MM.1S (cell line): ENCODE measurements around the gene C17orf67.

Experiments
- DNase-seq: peaks from one replicate; pipeline ENCODE4 v3.0.0-alpha.2; 2015
- H2AFZ ChIP-seq: fragments of 300-600 bp; sonication (generic); 2 replicates; pipeline ENCODE4 v1.6.0; 2016; ENCODE audit warnings: antibody characterized with exemption, low read length
- H3F3A ChIP-seq: fragments of 300-600 bp; sonication (generic); 2 replicates; pipeline ENCODE4 v1.6.1; 2016; ENCODE audit warnings: mild to moderate bottlenecking, antibody characterized with exemption, low read length, moderate library complexity, mixed read lengths; ENCODE audit not compliant: insufficient read depth
- H3K27ac ChIP-seq: fragments of 300-600 bp; sonication (generic); 2 replicates; pipeline ENCODE4 v1.5.1; 2016; ENCODE audit warnings: mild to moderate bottlenecking, low read length
- H3K27me3 ChIP-seq: fragments of 300-600 bp; sonication (generic); replicated peaks from 2 replicates; pipeline ENCODE4 v1.6.0; 2016; ENCODE audit warnings: low read length; ENCODE audit not compliant: insufficient read depth
- H3K36me3 ChIP-seq: fragments of 300-600 bp; sonication (generic); replicated peaks from 2 replicates; pipeline ENCODE4 v1.6.1; 2016; ENCODE audit warnings: mild to moderate bottlenecking, low read length, mixed read lengths; ENCODE audit not compliant: insufficient read depth
- H3K4me1 ChIP-seq: fragments of 300-600 bp; sonication (generic); 2 replicates; pipeline ENCODE4 v1.6.1; 2016; ENCODE audit warnings: low read length, mixed read lengths
- H3K4me2 ChIP-seq: fragments of 300-600 bp; sonication (generic); 2 replicates; pipeline ENCODE4 v1.6.0; 2016; ENCODE audit warnings: low read depth, low read length
- H3K4me3 ChIP-seq: fragments of 300-600 bp; sonication (generic); 2 replicates; pipeline ENCODE4 v1.5.1; 2016; ENCODE audit warnings: low read length, mixed read lengths
- H3K79me2 ChIP-seq: fragments of 300-600 bp; sonication (generic); 2 replicates; pipeline ENCODE4 v1.6.1; 2016; ENCODE audit warnings: mixed run types, low read length, mixed read lengths
- H3K9ac ChIP-seq: fragments of 300-600 bp; sonication (generic); 2 replicates; pipeline ENCODE4 v1.6.1; 2016; ENCODE audit warnings: low read length, mixed read lengths
- H3K9me2 ChIP-seq: fragments of 300-600 bp; sonication (generic); replicated peaks from 2 replicates; pipeline ENCODE4 v1.6.1; 2016; ENCODE audit warnings: mild to moderate bottlenecking, low read length, mixed read lengths; ENCODE audit not compliant: insufficient read depth
- H3K9me3 ChIP-seq: fragments of 300-600 bp; sonication (generic); replicated peaks from 2 replicates; pipeline ENCODE4 v1.6.1; 2016; ENCODE audit warnings: mild to moderate bottlenecking, low read length, mixed read lengths; ENCODE audit not compliant: insufficient read depth
- H4K20me1 ChIP-seq: fragments of 300-600 bp; sonication (generic); 2 replicates; pipeline ENCODE4 v1.6.1; 2016; ENCODE audit warnings: mild to moderate bottlenecking, low read length, moderate library complexity, mixed read lengths; ENCODE audit not compliant: insufficient read depth
- EZH2 ChIP-seq: fragments of 300-600 bp; sonication (generic); optimal IDR thresholded peaks from 2 replicates; pipeline ENCODE3; 2017; ENCODE audit warnings: low read depth, mild to moderate bottlenecking, antibody characterized with exemption, low read length, mixed read lengths
- EZH2phosphoT487 ChIP-seq: fragments of 300-600 bp; sonication (generic); IDR thresholded peaks from 2 replicates; pipeline ENCODE4 v1.6.1; 2018; ENCODE audit warnings: antibody characterized with exemption, low read length
- TF ChIP-seq, protein P1 (sequence below): fragments of 300-600 bp; sonication (generic); IDR thresholded peaks from 2 replicates; pipeline ENCODE4 v1.5.1; 2016; ENCODE audit warnings: antibody characterized with exemption, low read length, mixed read lengths

C17orf67 gene

DNA sequence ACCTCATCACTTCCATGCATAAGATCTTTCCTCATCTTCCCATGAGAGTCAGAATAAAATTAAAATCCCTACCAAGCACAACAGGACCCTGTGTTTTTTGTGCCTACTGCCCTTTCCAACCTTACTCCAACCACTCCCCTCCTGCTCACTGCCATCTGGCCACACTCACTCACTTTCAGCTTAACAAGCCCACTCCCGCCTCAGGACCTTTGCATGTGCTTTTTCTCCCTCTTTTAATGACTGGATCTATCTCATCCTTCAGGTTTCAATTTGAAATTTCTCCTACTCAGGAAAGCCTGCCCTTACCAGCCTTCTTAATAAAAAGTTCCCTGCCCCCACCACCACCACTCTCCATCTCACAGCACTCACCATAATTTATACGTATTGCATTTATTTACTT, 14.7 kb downstream of the C17orf67 start:
- Histone ChIP-seq H3K36me3 (no peaks in the 10 kb centered on the region), H2AFZ (no peak overlapping the region), H3F3A (no peaks in the 10 kb centered on the region), H3K4me2 (peak overlapping the region; percentile 33; the same call in 1 of the 2 replicates), H3K27me3 (no peaks in the 10 kb centered on the region), H3K9ac (no peak overlapping the region), H3K79me2 (no peaks in the 10 kb centered on the region), H3K4me3 (no peak overlapping the region), H3K4me1 (0 out of 2 replicates have a peak, but pooled peaks cover 5% of the 10 kb centered on the region), H4K20me1 (no peaks in the 10 kb centered on the region), H3K9me2 (no peaks in the 10 kb centered on the region), H3K27ac (no peak overlapping the region), H3K9me3 (no peaks in the 10 kb centered on the region)
- TF ChIP-seq, protein P1, sequence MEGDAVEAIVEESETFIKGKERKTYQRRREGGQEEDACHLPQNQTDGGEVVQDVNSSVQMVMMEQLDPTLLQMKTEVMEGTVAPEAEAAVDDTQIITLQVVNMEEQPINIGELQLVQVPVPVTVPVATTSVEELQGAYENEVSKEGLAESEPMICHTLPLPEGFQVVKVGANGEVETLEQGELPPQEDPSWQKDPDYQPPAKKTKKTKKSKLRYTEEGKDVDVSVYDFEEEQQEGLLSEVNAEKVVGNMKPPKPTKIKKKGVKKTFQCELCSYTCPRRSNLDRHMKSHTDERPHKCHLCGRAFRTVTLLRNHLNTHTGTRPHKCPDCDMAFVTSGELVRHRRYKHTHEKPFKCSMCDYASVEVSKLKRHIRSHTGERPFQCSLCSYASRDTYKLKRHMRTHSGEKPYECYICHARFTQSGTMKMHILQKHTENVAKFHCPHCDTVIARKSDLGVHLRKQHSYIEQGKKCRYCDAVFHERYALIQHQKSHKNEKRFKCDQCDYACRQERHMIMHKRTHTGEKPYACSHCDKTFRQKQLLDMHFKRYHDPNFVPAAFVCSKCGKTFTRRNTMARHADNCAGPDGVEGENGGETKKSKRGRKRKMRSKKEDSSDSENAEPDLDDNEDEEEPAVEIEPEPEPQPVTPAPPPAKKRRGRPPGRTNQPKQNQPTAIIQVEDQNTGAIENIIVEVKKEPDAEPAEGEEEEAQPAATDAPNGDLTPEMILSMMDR: no peak
- no peak for DNase-seq

- H3K27me3 ChIP-seq: no peaks in the 10 kb centered on the region
- no peak for DNase-seq
- no peaks in the 10 kb centered on the region for H3K9me3 ChIP-seq
- no peaks in the 10 kb centered on the region for H3F3A ChIP-seq
- H3K27ac ChIP-seq: no peak overlapping the region
- no peaks in the 10 kb centered on the region for H3K9me2 ChIP-seq
- H3K36me3 ChIP-seq: no peaks in the 10 kb centered on the region
- no peak overlapping the region for H3K4me3 ChIP-seq
- H3K79me2 ChIP-seq: no peaks in the 10 kb centered on the region
- H3K4me1 ChIP-seq: 0 out of 2 replicates have a peak, but pooled peaks cover 4% of the 10 kb centered on the region
- no peak overlapping the region for H2AFZ ChIP-seq
- H3K9ac ChIP-seq: no peak overlapping the region
- no peaks in the 10 kb centered on the region for H4K20me1 ChIP-seq
- TF ChIP-seq EZH2phosphoT487: no peak
- no peak for TF ChIP-seq EZH2
- TF ChIP-seq, protein P1: no peak
- no peak overlapping the region for H3K4me2 ChIP-seq
Observed at GRCh38 chr17:56817066-56817465, 16.7 kb downstream of the C17orf67 start.

DNA sequence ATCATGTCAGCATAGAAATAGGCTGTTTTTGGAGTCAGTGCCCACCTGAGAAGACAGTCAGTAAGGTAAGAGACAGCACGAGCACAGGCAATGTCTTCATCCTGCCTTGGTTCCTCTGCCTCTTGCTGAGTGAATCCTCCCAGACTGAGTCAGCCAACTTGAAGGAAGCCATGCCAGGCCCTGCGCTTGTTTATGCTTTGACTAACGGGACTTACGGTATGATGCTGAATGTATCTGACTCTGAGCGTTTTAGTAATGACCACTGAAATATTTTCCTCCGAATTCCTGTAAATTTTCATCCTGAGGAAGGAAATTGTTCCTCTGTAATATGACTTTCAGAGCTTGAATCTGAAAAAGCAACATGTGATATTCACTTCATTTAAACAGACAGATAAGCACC, 18.0 kb downstream of the C17orf67 start:
- H3K27ac ChIP-seq: no peak overlapping the region
- no peak overlapping the region for H3K4me3 ChIP-seq
- no peaks in the 10 kb centered on the region for H3K9me3 ChIP-seq
- no peaks in the 10 kb centered on the region for H3K27me3 ChIP-seq
- H3K36me3 ChIP-seq: no peaks in the 10 kb centered on the region
- no peak for DNase-seq
- H3K9ac ChIP-seq: no peak overlapping the region
- H2AFZ ChIP-seq: no peak overlapping the region
- H3K4me2 ChIP-seq: no peak overlapping the region
- no peaks in the 10 kb centered on the region for H4K20me1 ChIP-seq
- TF ChIP-seq, protein P1: no peak
- TF ChIP-seq EZH2: no peak
- TF ChIP-seq EZH2phosphoT487: no peak
- no peaks in the 10 kb centered on the region for H3K9me2 ChIP-seq
- no peaks in the 10 kb centered on the region for H3K4me1 ChIP-seq
- no peaks in the 10 kb centered on the region for H3F3A ChIP-seq
- H3K79me2 ChIP-seq: no peaks in the 10 kb centered on the region
